ENCODE results near the gene DDX27. TPM values are rescaled to one million over a fixed set of nuclear protein-coding genes. Genes with fewer than 3 reads are reported as not detected.

The DDX27 gene
- 49.3 and 51.0 TPM in 2 replicates for total RNA-seq (2021; fragmentation: NEBNext Ultra II Directional; extraction: Animal tissue kit (Norgen Biotek cat#: 25700))
- 42.7 and 86.3 TPM in 2 replicates for polyA plus RNA-seq (2011; rRNA removed)
- 53.3 TPM for polyA plus RNA-seq (2011; cell fraction: cytosol; rRNA removed)
- polyA plus RNA-seq (2011; cell fraction: nucleus; rRNA removed) = 69.1 TPM
- polyA plus RNA-seq (2012, experiment 1 of 2) = 49.3 to 58.1 TPM (median 52.1 TPM) in 4 replicates
- polyA plus RNA-seq (2012, experiment 2 of 2) = 11.9 TPM
- 54.3 TPM for polyA plus RNA-seq (2013, experiment 1 of 2)
- 52.4 TPM for polyA plus RNA-seq (2013, experiment 2 of 2)
- polyA minus RNA-seq (2011; rRNA and poly(A)+ RNA removed) = 31.4 and 37.4 TPM in 2 replicates
- 28.9 TPM for polyA minus RNA-seq (2011; cell fraction: cytosol; rRNA and poly(A)+ RNA removed)
- polyA minus RNA-seq (2011; cell fraction: nucleus; rRNA and poly(A)+ RNA removed) = 30.0 TPM
- long read RNA-seq, experiment 1, partial matches to known transcripts = 19 of 23 reads
- long read RNA-seq, experiment 1, other reads (novel, unspliced or antisense) = 1 of 23 reads
- long read RNA-seq, experiment 2, transcript DDX27-207 (21 exons, 2,693 nt) = major isoform, 35 of 73 reads
- long read RNA-seq, experiment 2, partial matches to known transcripts = 32 of 73 reads
- long read RNA-seq, experiment 2, other reads (novel, unspliced or antisense) = 6 of 73 reads

GRCh38 chr20:49219091-49219923 is at the start of gene DDX27:
DDX27 (plus strand) TSS chr20:49219416; CDS start chr20:49219449, 33 bp downstream.
- Histone ChIP-seq H3K56ac (replicated peaks; ENCODE audit: insufficient read length, low read depth, low read length) (no peak within 1 kb of the TSS), H2BK20ac (ENCODE audit: low read length) (no peak within 1 kb of the TSS), H3K23ac (ENCODE audit: insufficient read length) (no peak within 1 kb of the TSS), H3K23me2 (ENCODE audit: low read depth, low read length) (peaks cover 7% of the 10 kb centered on the region; the same call in 1 of the 2 replicates), H4K5ac (ENCODE audit: insufficient read length, low read depth, low read length) (peak within 1 kb of the TSS; percentile 53), H3K79me2 (ENCODE audit: control insufficient read depth in 1 of 2, insufficient read depth in 2 of 2, low read length in 2 of 2) (peaks cover 10 to 15% of the 10 kb centered on the region in 2 experiments; a peak in 3 of 4 replicates), H2AK5ac (ENCODE audit: low read depth, low read length) (peak within 1 kb of the TSS; percentile 34; the same call in 1 of the 2 replicates), H3K27me3 (replicated peaks in 1 of 4; ENCODE audit: control insufficient read depth in 3 of 4, extremely low read depth in 1 of 4, insufficient read depth in 3 of 4, low read length in 3 of 4) (no peaks in the 10 kb centered on the region), H3K18ac (ENCODE audit: extremely low read depth, low read length) (peak within 1 kb of the TSS; percentile 95), H3K14ac (ENCODE audit: insufficient read length) (no peak within 1 kb of the TSS), H4K91ac (replicated peaks; ENCODE audit: insufficient read length, low read length) (no peak within 1 kb of the TSS), H3K9ac (replicated peaks in 1 of 4; ENCODE audit: extremely low read depth in 1 of 4, low read depth in 3 of 4, low read length in 3 of 4) (peak within 1 kb of the TSS; percentile 62 to 94 (median 88)), H3K4ac (replicated peaks; ENCODE audit: insufficient read length, low read depth, low read length) (no peak within 1 kb of the TSS), H3K27ac (ENCODE audit: low read depth, low read length) (peak within 1 kb of the TSS; percentile 74), H3K36me3 (ENCODE audit: control insufficient read depth in 2 of 4, insufficient read depth in 4 of 4, low read length in 3 of 4) (peaks cover 8 to 26% (median 21%) of the 10 kb centered on the region in 4 experiments), H3K4me2 (ENCODE audit: insufficient read depth in 1 of 2, low read depth in 2 of 2, low read length in 2 of 2) (peak within 1 kb of the TSS; percentile 97 to 99), H3K9me3 (ENCODE audit: insufficient read depth in 2 of 2, low read depth in 1 of 2, low read length in 1 of 2) (no peaks in the 10 kb centered on the region), H2BK12ac (ENCODE audit: low read depth, low read length) (peak within 1 kb of the TSS; percentile 53; the same call in 1 of the 2 replicates), H3K4me3 (ENCODE audit: extremely low read depth in 1 of 4, insufficient read depth in 2 of 4, low read depth in 3 of 4, low read length in 4 of 4) (peak within 1 kb of the TSS; percentile 78 to 88 (median 85)), H4K8ac (ENCODE audit: extremely low read depth, insufficient read depth, low read length) (peak within 1 kb of the TSS; percentile 95), H3K79me1 (ENCODE audit: low read depth, low read length) (peaks cover 3% of the 10 kb centered on the region; the same call in 1 of the 2 replicates), H2BK5ac (ENCODE audit: low read depth, low read length) (peak within 1 kb of the TSS; percentile 93), H3K4me1 (replicated peaks in 1 of 4; ENCODE audit: control insufficient read depth in 3 of 4, insufficient read depth in 4 of 4, low read length in 3 of 4) (peaks cover 0 to 5% (median 3%) of the 10 kb centered on the region in 4 experiments; a peak in 3 of 7 replicates), H4K20me1 (replicated peaks in 1 of 2; ENCODE audit: control insufficient read depth in 1 of 2, insufficient read depth in 2 of 2, low read length in 2 of 2) (no peaks in the 10 kb centered on the region), H2BK15ac (ENCODE audit: low read length) (no peak within 1 kb of the TSS), H2AFZ (ENCODE audit: low read length) (peak within 1 kb of the TSS; percentile 82), H2BK120ac (replicated peaks; ENCODE audit: low read depth, low read length) (no peak within 1 kb of the TSS)
- WGBS, 2 experiments (ENCODE audit: extremely low coverage in 1 of 2, insufficient coverage in 1 of 2, insufficient read length in 1 of 2, insufficient replicate concordance in 2 of 2, low coverage in 1 of 2, low lambda C conversion rate in 2 of 2, missing lambda C conversion rate in 1 of 2) = 3% methylated on average over 46 of the region's 46 CpGs; no CpG with 5 or more reads in 1 of the 2 experiments
- peak; percentile 81 for FAIRE-seq
- ChIA-PET POLR2A (ENCODE audit: partially characterized antibody) (interaction anchor here (0.6 to 1.7 kb wide), 21 partner anchors 11 to 173 kb away, joined by 3 to 8 read pairs (median 3); partner anchors contain the start of genes CSE1L and ZNFX1), CTCF (ENCODE audit: partially characterized antibody) (interaction anchor here (0.6 to 1.5 kb wide), 5 partner anchors 9 to 87 kb away, joined by 3 to 5 read pairs (median 3); no protein-coding TSS in a partner anchor)
- peak; percentile 97 to 99 for DNase-seq (ENCODE audit: low read depth in 1 of 2, low spot score in 2 of 2)
- TF ChIP-seq SIRT6 (IDR thresholded peaks at IDR 0.05; ENCODE audit: low read length) = no peak
- TF ChIP-seq KDM5A (IDR thresholded peaks at IDR 0.05; ENCODE audit: low read length) = peak; percentile 55; the same call in 1 of the 2 replicates
- TF ChIP-seq PHF8 (conservative IDR thresholded peaks at IDR 0.05; ENCODE audit: low read depth, low read length) = peak; percentile 72
- TF ChIP-seq TAF1 (IDR thresholded peaks at IDR 0.05; ENCODE audit: low read depth, low read length) = peak; percentile 95
- no peak for TF ChIP-seq BRCA1 (IDR thresholded peaks at IDR 0.05; ENCODE audit: low read depth, low read length)
- no peak for TF ChIP-seq HDAC2 (IDR thresholded peaks at IDR 0.05; ENCODE audit: borderline replicate concordance in 1 of 2, low read depth in 2 of 2, low read length in 2 of 2)
- TF ChIP-seq CBX8 (IDR thresholded peaks at IDR 0.05; ENCODE audit: borderline replicate concordance, low read depth, low read length) = no peak
- TF ChIP-seq BACH1 (IDR thresholded peaks at IDR 0.05; ENCODE audit: low read length) = no peak
- peak; percentile 94 for TF ChIP-seq CREB1 (IDR thresholded peaks at IDR 0.05)

All from H1 (cell line).